Esophagus squamous epithelium (tissue), 5 donors: Measurements from ENCODE around the gene PYGM. TPM values are rescaled to one million over a fixed set of nuclear protein-coding genes. Genes with fewer than 3 reads are reported as not detected.

ENCODE experiments used
- DNase-seq: peaks from one replicate; lab custom pipeline; 2025; lab: John Stamatoyannopoulos, UW
- H3K27ac ChIP-seq, 4 donors: fragments of 200-600 bp; sonication (generic); one replicate each; pipeline ENCODE4 v1.5.1; 2016 to 2019; ENCODE audit warnings: mild to moderate bottlenecking in 1 of 4
- H3K27me3 ChIP-seq, 4 donors: fragments of 200-600 bp; sonication (generic); 1 replicate in 3 of 4; 2 replicates in 1 of 4; pipeline versions ENCODE4 v1.5.1 to v1.6.0; 2017 to 2021; ENCODE audit warnings: antibody characterized with exemption in 1 of 4
- H3K36me3 ChIP-seq, 3 donors: fragments of 200-600 bp; sonication (generic); one replicate each; pipeline ENCODE4 v1.5.1; 2016 to 2019
- H3K4me1 ChIP-seq, 3 donors: fragments of 200-600 bp; sonication (generic); one replicate each; pipeline ENCODE4 v1.5.1; 2017 to 2019
- H3K4me3 ChIP-seq, 4 donors: fragments of 200-600 bp; sonication (generic); 1 replicate in 3 of 4; 2 replicates in 1 of 4; pipeline ENCODE4 v1.5.1; 2016 to 2019; ENCODE audit warnings: mild to moderate bottlenecking in 2 of 4, moderate library complexity in 1 of 4
- H3K9me3 ChIP-seq, 3 donors: fragments of 200-600 bp; sonication (generic); one replicate each; pipeline ENCODE4 v1.5.1; 2016 to 2019
- CTCF ChIP-seq, 6 experiments: fragments of 450-650 bp in 4 of 6; fragments of 200-600 bp in 2 of 6; sonication (generic) in 2 of 6; IDR thresholded peaks; one replicate each; pipeline ENCODE4 v1.5.1; 2016 to 2019; ENCODE audit warnings: antibody characterized with exemption in 6 of 6, mild to moderate bottlenecking in 4 of 6, moderate library complexity in 4 of 6
- POLR2A ChIP-seq, 4 donors: fragments of 450-650 bp; IDR thresholded peaks; one replicate each; pipeline ENCODE4 v1.6.1; 2017; ENCODE audit warnings: antibody characterized with exemption in 4 of 4, mild to moderate bottlenecking in 4 of 4, moderate library complexity in 3 of 4
- WGBS, 2 donors: methylation state at CpG; one replicate each; pipeline ENCODE4 v1.1.5; 2018; 5-methylcytosine and 5-hydroxymethylcytosine counted together
- intact Hi-C: fragments of 100-400 bp; cut with DNase I; formaldehyde crosslinking; loops from one replicate; pipeline ENCODE4 v1.15.0; 2022
- total RNA-seq, 4 donors: library from RNA; depleted of rRNA; stranded (reverse); fragments of >200 nt; gene quantifications; one replicate each; pipeline ENCODE4 v1.1.0, GENCODE V29; 2016
- donor health status: DM: yes; HTN: yes; CAD: no.

The PYGM gene
- total RNA-seq, 4 donors from 2014 or later: 0.27 to 0.95 (median 0.39) TPM

DNA sequence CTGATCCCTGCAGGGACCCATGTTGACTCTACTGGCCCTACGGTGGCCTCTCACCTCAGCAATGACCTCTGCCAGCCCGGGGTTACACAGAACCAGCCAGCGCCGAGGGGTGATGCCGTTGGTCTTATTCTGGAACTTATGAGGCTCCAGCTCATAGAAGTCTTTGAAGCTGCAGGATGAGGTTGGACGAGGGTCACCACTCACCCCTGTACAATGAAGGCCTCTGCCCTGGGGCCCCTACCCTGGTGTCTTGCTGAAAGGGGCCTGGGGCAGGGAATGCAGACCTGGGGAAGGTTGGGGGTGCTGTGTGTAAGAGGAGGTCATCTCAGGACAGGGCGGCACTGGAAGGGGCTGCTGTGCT is 6.8 kb downstream of the PYGM start:
- Histone ChIP-seq H3K27me3 (no peaks in the 10 kb centered on the region), H3K4me1 (no peaks in the 10 kb centered on the region), H3K9me3 (no peaks in the 10 kb centered on the region), H3K27ac (no peak overlapping the region), H3K4me3 (no peak overlapping the region), H3K36me3 (no peaks in the 10 kb centered on the region)
- intact Hi-C loops: no loop called here
- WGBS, 2 donors: 100% methylated on average over 1 to 2 of the region's 7 CpGs
- TF ChIP-seq CTCF (IDR thresholded peaks at IDR 0.05) (no peak), POLR2A (IDR thresholded peaks at IDR 0.05) (no peak)
- DNase-seq: no peak

DNA sequence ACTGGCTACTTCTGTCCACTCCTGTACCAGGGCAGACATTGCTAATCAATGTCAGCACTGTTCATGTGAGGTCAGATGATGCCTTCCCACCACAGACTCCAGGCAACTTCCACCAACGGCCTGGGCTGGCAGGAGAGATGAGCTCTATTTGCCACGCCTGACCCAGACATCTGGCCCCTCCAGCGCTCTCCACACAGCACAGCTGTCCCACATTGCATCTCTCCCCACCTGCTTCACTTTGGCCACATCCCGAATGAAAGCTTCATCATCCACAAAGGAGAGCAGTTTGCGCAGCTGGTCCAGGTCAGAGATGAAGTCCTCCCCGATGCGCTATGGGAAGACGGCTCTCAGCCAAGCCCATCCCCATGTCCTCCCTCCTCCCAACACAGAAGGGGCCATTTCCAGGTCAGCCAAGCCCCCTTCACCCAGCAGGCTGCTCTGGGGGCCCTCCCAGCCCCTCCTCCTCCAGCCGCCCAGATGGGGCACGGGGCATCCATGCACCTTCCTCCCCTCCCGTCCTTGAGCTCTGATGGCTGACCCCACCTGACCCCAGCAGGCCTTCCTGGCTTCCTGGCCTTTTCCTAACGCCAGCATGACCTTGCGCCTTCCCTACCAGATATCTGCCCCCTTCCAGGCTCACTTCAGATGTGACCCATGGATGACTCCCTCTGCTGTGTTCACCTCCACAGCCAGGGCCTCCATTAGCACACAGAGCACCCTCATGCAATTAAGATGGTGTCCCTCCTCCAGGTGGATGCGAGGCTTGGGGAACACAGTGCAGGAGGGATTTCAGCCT is 7.4 kb downstream of the PYGM start:
- WGBS, 2 donors: 83 to 84% methylated on average over 7 to 12 of the region's 14 CpGs
- H3K36me3 ChIP-seq: no peaks in the 10 kb centered on the region
- H3K4me3 ChIP-seq: no peak overlapping the region
- TF ChIP-seq POLR2A (IDR thresholded peaks at IDR 0.05): no peak
- TF ChIP-seq CTCF (IDR thresholded peaks at IDR 0.05): no peak
- H3K27ac ChIP-seq: no peak overlapping the region
- H3K9me3 ChIP-seq: no peaks in the 10 kb centered on the region
- intact Hi-C loops: no loop called here
- no peaks in the 10 kb centered on the region for H3K27me3 ChIP-seq
- no peaks in the 10 kb centered on the region for H3K4me1 ChIP-seq
- DNase-seq: no peak

- no peak overlapping the region for H3K4me3 ChIP-seq
- no peaks in the 10 kb centered on the region for H3K4me1 ChIP-seq
- intact Hi-C loops: no loop called here
- no peaks in the 10 kb centered on the region for H3K36me3 ChIP-seq
- peaks cover 0 to under 1% (median 0%) of the 10 kb centered on the region in 4 donors for H3K27me3 ChIP-seq
- WGBS, 2 donors: 80 to 94% methylated on average over 8 of the region's 9 CpGs
- H3K27ac ChIP-seq: no peak overlapping the region
- no peaks in the 10 kb centered on the region for H3K9me3 ChIP-seq
- no peak for DNase-seq
- TF ChIP-seq CTCF (IDR thresholded peaks at IDR 0.05): no peak
- TF ChIP-seq POLR2A (IDR thresholded peaks at IDR 0.05): no peak
Measured at GRCh38 chr11:64751580-64751979, 8.2 kb downstream of the PYGM start.

DNA sequence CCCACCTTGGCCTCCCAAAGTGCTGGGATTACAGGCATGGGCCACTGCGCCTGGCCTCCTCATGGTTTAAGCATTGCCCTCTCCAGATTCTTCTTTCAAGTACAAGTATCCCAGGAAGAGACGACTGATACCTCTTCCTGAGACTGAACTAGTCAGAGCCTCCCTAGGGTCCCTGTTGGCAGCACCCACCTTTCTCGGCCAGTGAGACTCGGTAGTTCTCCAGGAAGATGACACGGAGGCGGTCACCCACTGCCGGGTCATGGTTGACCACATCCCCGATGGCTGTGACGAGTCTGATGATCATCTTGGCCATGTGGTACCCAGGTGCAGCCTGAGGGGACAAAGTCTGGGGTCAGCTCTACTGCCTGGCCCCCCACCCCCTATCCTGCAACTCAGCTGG is 8.6 kb downstream of the PYGM start:
- 87 to 91% methylated on average over 5 to 9 of the region's 9 CpGs for WGBS, 2 donors
- Histone ChIP-seq H3K27ac (no peak overlapping the region), H3K36me3 (no peaks in the 10 kb centered on the region), H3K4me3 (no peak overlapping the region), H3K4me1 (peaks cover 0 to 2% (median 0%) of the 10 kb centered on the region in 3 donors), H3K27me3 (peaks cover 0 to 5% (median 0%) of the 10 kb centered on the region in 4 donors), H3K9me3 (no peaks in the 10 kb centered on the region)
- intact Hi-C loops: no loop called here
- TF ChIP-seq CTCF (IDR thresholded peaks at IDR 0.05) (no peak), POLR2A (IDR thresholded peaks at IDR 0.05) (no peak)
- DNase-seq: no peak

DNA sequence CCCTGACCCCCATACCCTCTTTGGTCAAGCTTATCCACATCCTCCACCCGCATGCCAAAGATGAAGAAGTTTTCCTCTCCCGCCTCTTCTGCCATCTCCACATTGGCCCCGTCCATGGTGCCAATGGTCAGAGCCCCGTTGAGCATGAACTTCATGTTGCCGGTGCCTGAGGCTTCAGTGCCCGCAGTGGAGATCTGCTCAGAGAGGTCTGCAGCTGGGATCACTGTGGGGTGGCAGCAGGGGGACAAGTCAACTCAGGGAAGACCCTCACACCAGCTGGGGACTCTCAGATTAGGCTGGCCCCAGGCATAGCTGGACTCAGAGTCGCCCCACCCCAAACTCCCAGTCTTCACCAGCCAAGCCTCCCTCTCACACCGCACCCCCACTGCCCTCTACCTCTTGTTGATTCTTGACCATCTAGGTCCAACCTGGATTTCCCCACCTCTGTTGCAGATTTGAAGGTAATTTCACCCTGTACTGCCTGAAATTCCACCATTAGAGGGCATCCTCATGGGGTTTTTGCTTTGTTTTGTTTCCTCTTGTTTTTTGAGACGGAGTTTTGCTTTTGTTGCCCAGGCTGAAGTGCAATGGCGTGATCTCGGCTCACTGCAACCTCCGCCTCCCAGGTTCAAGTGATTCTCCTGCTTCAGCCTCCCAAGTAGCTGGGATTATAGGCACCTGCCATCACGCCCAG is 9.3 kb downstream of the PYGM start:
- peaks cover 0 to 11% (median 0%) of the 10 kb centered on the region in 4 donors for H3K27me3 ChIP-seq
- TF ChIP-seq POLR2A (IDR thresholded peaks at IDR 0.05) (no peak), CTCF (IDR thresholded peaks at IDR 0.05) (no peak)
- H3K4me1 ChIP-seq: peaks cover 4 to 8% (median 5%) of the 10 kb centered on the region in 3 donors
- no peak for DNase-seq
- H3K36me3 ChIP-seq: no peaks in the 10 kb centered on the region
- H3K27ac ChIP-seq: no peak overlapping the region
- 92 to 93% methylated on average over 11 to 12 of the region's 13 CpGs for WGBS, 2 donors
- intact Hi-C loops: no loop called here
- H3K9me3 ChIP-seq: no peaks in the 10 kb centered on the region
- no peak overlapping the region for H3K4me3 ChIP-seq
